HG02759 (cell line): Measurements from ENCODE around the gene SLC25A14.
A peak's percentile ranks its signal among the peaks of the same experiment; 100 is the strongest.
"Not testable (repeated sequence)": the region's sequence is repeated elsewhere in the genome, so short reads cannot be mapped to it uniquely, and the experiment has no call there.

ENCODE experiments used
- ATAC-seq: cut with Tn5 transposase; IDR thresholded peaks from one replicate; pipeline ENCODE4 v1.9.1; 2021; ENCODE audit warnings: mild to moderate bottlenecking, moderate library complexity; ENCODE audit not compliant: unreplicated experiment

The SLC25A14 gene, protein sequence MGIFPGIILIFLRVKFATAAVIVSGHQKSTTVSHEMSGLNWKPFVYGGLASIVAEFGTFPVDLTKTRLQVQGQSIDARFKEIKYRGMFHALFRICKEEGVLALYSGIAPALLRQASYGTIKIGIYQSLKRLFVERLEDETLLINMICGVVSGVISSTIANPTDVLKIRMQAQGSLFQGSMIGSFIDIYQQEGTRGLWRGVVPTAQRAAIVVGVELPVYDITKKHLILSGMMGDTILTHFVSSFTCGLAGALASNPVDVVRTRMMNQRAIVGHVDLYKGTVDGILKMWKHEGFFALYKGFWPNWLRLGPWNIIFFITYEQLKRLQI

GRCh38 chrX:130339408-130340222, at the start of gene SLC25A14:
Gene SLC25A14 (plus strand): TSS chrX:130339919. CDS start chrX:130340279, 360 bp downstream.
- peak; percentile 98 for ATAC-seq

DNA sequence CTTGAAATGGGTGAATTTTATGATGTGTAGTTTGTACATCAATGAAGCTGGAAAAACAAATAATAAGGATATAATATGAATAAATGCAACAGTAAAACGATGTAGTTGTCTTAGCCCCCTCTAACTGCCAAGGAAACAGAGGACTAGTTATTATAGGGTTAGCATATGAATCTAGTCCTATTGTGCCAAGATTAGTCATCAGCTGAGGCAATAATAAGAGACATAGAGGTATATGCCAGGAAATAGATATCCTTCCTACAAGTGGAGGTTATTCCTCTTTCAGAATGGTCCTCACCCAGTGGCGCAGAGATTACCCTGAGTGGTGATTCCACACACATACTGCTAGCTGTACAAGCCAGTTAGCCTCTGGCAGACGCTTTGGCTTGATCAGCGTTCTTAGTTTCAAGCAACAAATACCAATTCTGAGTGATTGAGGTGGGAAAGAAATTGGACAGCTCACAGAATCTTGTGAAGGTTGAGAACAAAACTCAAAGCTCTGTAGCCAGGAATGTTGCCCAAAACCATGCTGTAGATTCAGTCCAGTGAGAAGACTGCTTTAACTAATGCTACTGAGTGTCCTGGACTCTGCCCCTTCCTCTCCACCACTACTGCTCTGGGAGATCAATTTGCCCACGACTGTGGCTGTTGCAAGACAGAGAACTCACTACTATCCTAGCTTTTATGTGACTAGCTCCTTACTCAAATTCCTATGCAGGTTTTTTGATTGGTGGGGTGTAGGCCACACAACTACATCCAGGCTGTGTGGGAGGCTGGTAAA, 44.0 kb upstream of the SLC25A14 start:
- ATAC-seq: no peak

- no peak for ATAC-seq
These were observed 43.4 kb upstream of the SLC25A14 start for GRCh38 chrX:130296297-130296678.

- no peak for ATAC-seq
These were observed 43.0 kb upstream of the SLC25A14 start for GRCh38 chrX:130296743-130297142.

GRCh38 chrX:130299279-130300009, 40.3 kb upstream of the SLC25A14 start:
- no peak for ATAC-seq

DNA sequence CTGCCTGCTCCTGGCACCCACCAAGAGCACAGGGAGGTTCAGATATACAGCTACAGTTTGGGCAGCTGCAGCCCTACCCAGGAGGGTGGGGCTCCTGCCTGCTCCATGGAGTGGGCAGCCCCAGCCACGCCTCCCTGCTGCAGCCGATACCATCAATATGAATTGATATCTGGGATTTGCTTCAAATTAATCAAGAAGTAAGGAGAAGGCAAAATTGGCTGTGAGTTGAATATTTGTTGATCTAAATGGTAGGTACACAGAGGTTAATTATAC, 39.8 kb upstream of the SLC25A14 start:
- ATAC-seq: no peak

- ATAC-seq: no peak
These were observed 38.3 kb upstream of the SLC25A14 start for GRCh38 chrX:130301405-130301804.

- ATAC-seq: no peak
These were observed 37.7 kb upstream of the SLC25A14 start for GRCh38 chrX:130301977-130302376.

- no peak for ATAC-seq
These were observed 34.9 kb upstream of the SLC25A14 start for GRCh38 chrX:130304587-130305368.

GRCh38 chrX:130319886-130320285, 19.8 kb upstream of the SLC25A14 start:
- not testable (repeated sequence) for ATAC-seq

DNA sequence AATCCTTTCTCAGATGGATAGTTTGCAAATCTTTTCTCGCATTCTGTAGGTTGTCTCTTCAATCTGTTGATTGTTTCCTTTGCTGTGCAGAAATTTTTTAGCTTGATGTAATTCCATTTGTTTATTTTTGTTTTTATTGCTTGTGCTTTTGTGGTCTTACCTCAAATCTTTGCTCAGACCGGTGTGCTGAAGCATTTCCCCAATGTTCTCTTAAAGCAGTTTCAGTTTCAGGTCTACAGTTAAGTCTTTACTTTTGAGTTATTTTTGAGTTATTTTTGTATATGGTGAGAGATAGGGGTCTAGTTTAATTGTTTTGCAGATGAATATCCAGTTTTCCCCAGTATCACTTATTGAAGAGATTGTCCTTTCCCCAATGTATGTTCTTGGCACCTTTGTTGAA, 18.2 kb upstream of the SLC25A14 start:
- ATAC-seq: peak; percentile 59

DNA sequence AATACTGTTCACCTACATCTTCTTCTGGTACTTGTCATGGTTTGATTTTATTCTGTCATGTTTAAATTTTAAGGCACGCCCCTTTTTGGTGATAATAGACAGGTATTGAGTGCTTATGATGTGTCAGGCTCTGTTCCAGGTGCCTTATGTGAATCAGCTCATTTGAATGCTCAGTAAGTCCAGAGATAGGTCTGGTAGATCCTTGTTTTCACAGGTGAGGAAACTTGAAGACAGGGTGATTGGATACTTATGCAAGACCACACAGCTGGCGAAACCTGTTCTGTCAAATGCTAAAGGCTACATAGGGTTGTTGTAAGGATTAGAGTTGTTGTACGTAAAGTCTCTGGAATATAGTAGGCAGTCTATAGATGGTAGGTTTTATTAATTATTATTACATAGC, 9.6 kb upstream of the SLC25A14 start:
- no peak for ATAC-seq

- ATAC-seq: peak; percentile 74
These were observed 9.0 kb upstream of the SLC25A14 start for GRCh38 chrX:130330706-130331105.

DNA sequence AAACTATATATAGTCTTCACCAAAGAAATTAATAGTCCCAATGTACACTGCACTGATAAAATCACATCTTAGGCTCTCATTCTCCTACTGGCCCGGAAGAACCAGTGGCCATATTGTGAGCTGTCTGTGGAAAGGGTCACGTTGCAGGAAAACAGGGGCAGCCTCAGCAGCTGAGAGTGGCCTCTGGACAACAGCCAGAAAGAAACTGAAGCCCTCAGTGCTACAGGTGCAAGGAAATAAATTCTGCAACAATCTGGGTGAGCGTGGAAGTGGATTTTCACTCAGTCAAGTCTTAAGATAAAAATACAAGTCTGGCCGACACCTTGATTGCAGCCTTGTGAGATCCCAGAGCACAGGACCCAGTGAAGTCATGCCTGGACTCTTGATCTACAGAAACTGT, 3.2 kb upstream of the SLC25A14 start:
- ATAC-seq: no peak

GRCh38 chrX:130338869-130339268, 850 bp upstream of the SLC25A14 start:
- not testable (repeated sequence) for ATAC-seq

DNA sequence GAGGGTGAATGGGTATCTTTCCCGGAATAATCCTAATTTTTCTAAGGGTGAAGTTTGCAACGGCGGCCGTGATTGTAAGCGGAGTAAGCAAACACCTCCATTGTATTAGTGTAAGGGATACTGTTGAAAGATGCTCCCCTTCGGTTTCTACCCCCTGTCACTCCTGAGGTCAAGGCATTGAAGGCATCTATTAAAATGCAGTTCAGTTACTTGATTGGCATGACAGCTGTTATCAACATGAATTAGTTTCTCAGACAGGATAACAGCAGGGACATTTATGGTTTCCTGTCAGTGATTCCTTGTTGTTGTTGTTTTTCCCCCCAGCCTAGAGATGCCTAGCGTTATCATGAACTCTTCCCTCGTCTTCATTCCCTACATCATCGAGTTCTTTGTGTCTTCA, 552 bp downstream of the SLC25A14 start:
- ATAC-seq: peak; percentile 2

DNA sequence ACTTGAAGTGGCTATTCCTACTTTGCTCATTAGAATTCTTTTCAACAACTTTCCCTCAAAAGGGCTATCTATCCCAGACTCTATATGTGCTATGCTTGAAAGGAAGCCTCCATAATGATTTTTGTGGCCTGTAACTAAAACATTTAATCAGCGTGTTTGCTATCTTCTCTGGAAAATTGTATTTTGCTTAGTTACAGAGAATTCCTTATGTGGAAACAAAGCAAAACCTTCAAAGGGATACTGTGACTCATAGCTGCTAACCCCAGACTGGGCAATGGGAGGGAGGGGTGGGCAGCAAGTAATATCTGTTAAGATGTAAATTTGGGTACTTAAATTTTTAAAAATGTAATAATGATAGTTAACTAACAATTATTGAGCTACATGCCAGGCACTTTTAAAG, 3.7 kb downstream of the SLC25A14 start:
- ATAC-seq: no peak

GRCh38 chrX:130347321-130347720, 7.6 kb downstream of the SLC25A14 start:
- no peak for ATAC-seq

- ATAC-seq: no peak
These were observed 11.8 kb downstream of the SLC25A14 start for GRCh38 chrX:130351567-130351966.

GRCh38 chrX:130352050-130352449, 12.3 kb downstream of the SLC25A14 start:
- ATAC-seq: not testable (repeated sequence)
